Measurements from ENCODE around the gene APOBEC3A.
"Not testable (repeated sequence)": the region's sequence is repeated elsewhere in the genome, so short reads cannot be mapped to it uniquely, and the experiment has no call there.

APOBEC3A gene

GRCh38 chr22:38943201-38943600 is 14.2 kb upstream of the APOBEC3A start:
- DNase-seq (ENCODE audit: low read depth) = no peak

- DNase-seq (ENCODE audit: low read depth) = no peak
These were observed 13.5 kb upstream of the APOBEC3A start for GRCh38 chr22:38943882-38944281.

GRCh38 chr22:38944653-38945052 is 12.8 kb upstream of the APOBEC3A start:
- DNase-seq (ENCODE audit: low read depth) = no peak

- DNase-seq (ENCODE audit: low read depth) = not testable (repeated sequence)
These were observed 11.6 kb upstream of the APOBEC3A start for GRCh38 chr22:38945706-38946338.

GRCh38 chr22:38946771-38947170 is 10.6 kb upstream of the APOBEC3A start:
- DNase-seq (ENCODE audit: low read depth) = no peak

GRCh38 chr22:38947321-38948140 is 9.9 kb upstream of the APOBEC3A start:
- no peak for DNase-seq (ENCODE audit: low read depth)

GRCh38 chr22:38948181-38948940 is 9.0 kb upstream of the APOBEC3A start:
- no peak for DNase-seq (ENCODE audit: low read depth)

- no peak for DNase-seq (ENCODE audit: low read depth)
These were observed 7.5 kb upstream of the APOBEC3A start for GRCh38 chr22:38949889-38950405.

GRCh38 chr22:38950527-38951295 is 6.7 kb upstream of the APOBEC3A start:
- DNase-seq (ENCODE audit: low read depth) = no peak

GRCh38 chr22:38951734-38952133 is 5.7 kb upstream of the APOBEC3A start:
- DNase-seq (ENCODE audit: low read depth) = no peak

GRCh38 chr22:38952281-38952993 is 5.0 kb upstream of the APOBEC3A start:
- DNase-seq (ENCODE audit: low read depth) = no peak

GRCh38 chr22:38953091-38953490 is 4.3 kb upstream of the APOBEC3A start:
- DNase-seq (ENCODE audit: low read depth) = no peak

GRCh38 chr22:38953577-38954413 is 3.6 kb upstream of the APOBEC3A start:
- DNase-seq (ENCODE audit: low read depth) = no peak

- no peak for DNase-seq (ENCODE audit: low read depth)
These were observed 2.9 kb upstream of the APOBEC3A start for GRCh38 chr22:38954414-38955043.

- DNase-seq (ENCODE audit: low read depth) = no peak
These were observed 2.0 kb upstream of the APOBEC3A start for GRCh38 chr22:38955250-38955905.

- DNase-seq (ENCODE audit: low read depth) = no peak
These were observed 1.5 kb upstream of the APOBEC3A start for GRCh38 chr22:38955926-38956325.

- DNase-seq (ENCODE audit: low read depth) = no peak
These were observed 858 bp upstream of the APOBEC3A start for GRCh38 chr22:38956551-38956950.

- no peak for DNase-seq (ENCODE audit: low read depth)
These were observed 620 bp downstream of the APOBEC3A start for GRCh38 chr22:38957808-38958650.
